ENCODE measurements around the gene WAS. TPM values are rescaled to one million over a fixed set of nuclear protein-coding genes. Genes with fewer than 3 reads are reported as not detected.
"Not testable (repeated sequence)": the region's sequence is repeated elsewhere in the genome, so short reads cannot be mapped to it uniquely, and the experiment has no call there.

Gene WAS
- total and polyA plus RNA-seq, 2 experiments from 2014 or later: 0.73 TPM; not detected in 1

DNA sequence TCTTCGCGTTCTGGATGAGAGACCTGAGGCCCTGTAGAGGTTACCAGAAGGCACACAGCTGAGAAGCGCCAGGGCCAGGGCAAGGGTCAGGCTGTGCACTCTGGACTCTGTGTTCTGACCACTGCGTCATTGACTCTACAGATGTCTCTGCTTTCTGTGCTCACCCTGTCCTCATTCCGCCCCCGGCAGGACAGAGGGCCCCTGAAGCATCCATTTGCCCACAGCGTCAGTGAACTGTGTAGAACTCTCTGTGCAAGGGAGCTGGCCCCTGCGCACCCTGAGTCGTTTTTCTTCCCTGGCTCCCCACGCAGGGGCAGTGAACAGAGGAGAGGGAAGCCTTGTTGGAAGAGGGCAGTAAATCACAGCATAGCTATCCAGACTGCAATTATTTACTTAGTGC lies 6.1 kb upstream of the WAS start:
- H3K4me2 ChIP-seq: peak overlapping the region; percentile 75
- H3K4me1 ChIP-seq (ENCODE audit: insufficient read depth): no peaks in the 10 kb centered on the region
- peak; percentile 39 for DNase-seq (ENCODE audit: low spot score)
- no peaks in the 10 kb centered on the region for H4K20me1 ChIP-seq (ENCODE audit: insufficient read depth, poor library complexity, severe bottlenecking)
- H3K36me3 ChIP-seq (replicated peaks; ENCODE audit: insufficient read depth, low read depth): no peaks in the 10 kb centered on the region
- 68% methylated on average over 10 of the region's 10 CpGs for WGBS (ENCODE audit: low lambda C conversion rate, missing lambda C conversion rate)
- H3K4me3 ChIP-seq: no peak overlapping the region
- H3K9me2 ChIP-seq (replicated peaks; ENCODE audit: insufficient read depth): no peaks in the 10 kb centered on the region
- peak overlapping the region; percentile 83 for H3K27ac ChIP-seq
- H3K27me3 ChIP-seq: no peaks in the 10 kb centered on the region
- no peaks in the 10 kb centered on the region for H3K9me3 ChIP-seq (ENCODE audit: low read depth)
- H2AFZ ChIP-seq: no peak overlapping the region
- H3K79me2 ChIP-seq: no peaks in the 10 kb centered on the region
- TF ChIP-seq, protein P1, sequence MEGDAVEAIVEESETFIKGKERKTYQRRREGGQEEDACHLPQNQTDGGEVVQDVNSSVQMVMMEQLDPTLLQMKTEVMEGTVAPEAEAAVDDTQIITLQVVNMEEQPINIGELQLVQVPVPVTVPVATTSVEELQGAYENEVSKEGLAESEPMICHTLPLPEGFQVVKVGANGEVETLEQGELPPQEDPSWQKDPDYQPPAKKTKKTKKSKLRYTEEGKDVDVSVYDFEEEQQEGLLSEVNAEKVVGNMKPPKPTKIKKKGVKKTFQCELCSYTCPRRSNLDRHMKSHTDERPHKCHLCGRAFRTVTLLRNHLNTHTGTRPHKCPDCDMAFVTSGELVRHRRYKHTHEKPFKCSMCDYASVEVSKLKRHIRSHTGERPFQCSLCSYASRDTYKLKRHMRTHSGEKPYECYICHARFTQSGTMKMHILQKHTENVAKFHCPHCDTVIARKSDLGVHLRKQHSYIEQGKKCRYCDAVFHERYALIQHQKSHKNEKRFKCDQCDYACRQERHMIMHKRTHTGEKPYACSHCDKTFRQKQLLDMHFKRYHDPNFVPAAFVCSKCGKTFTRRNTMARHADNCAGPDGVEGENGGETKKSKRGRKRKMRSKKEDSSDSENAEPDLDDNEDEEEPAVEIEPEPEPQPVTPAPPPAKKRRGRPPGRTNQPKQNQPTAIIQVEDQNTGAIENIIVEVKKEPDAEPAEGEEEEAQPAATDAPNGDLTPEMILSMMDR (IDR thresholded peaks at IDR 0.05; ENCODE audit: poor library complexity): no peak
- TF ChIP-seq EZH2phosphoT487 (IDR thresholded peaks at IDR 0.05; ENCODE audit: low read depth, severe bottlenecking, unreplicated experiment) (no peak), EZH2 (IDR thresholded peaks at IDR 0.05; ENCODE audit: borderline replicate concordance) (no peak)

DNA sequence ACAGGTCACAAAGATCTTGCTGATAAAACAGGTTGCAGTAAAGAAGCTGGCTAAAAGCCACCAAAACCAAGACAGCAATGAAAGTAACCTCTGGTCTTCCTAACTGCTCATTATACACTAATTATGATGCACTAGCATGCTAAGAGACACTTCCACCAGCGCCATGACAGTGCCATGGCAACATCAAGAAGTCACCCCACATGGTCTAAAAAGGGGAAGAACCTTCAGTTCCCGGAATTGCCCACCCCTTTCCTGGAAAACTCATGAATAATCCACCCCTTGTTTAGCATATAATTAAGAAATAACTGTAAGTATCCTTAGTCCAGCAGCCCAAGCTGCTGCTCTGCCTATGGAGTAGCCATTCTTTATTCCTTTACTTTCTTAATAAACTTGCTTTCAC lies 3.1 kb upstream of the WAS start:
- not testable (repeated sequence) for H2AFZ ChIP-seq; H3K27me3 ChIP-seq; H3K4me1 ChIP-seq (ENCODE audit: insufficient read depth); H3K4me2 ChIP-seq; H4K20me1 ChIP-seq (ENCODE audit: insufficient read depth, poor library complexity, severe bottlenecking); H3K79me2 ChIP-seq; H3K36me3 ChIP-seq (replicated peaks; ENCODE audit: insufficient read depth, low read depth); H3K9me3 ChIP-seq (ENCODE audit: low read depth); H3K9me2 ChIP-seq (replicated peaks; ENCODE audit: insufficient read depth); H3K4me3 ChIP-seq; DNase-seq (ENCODE audit: low spot score); H3K27ac ChIP-seq
- 45% methylated on average over 2 of the region's 2 CpGs for WGBS (ENCODE audit: low lambda C conversion rate, missing lambda C conversion rate)

DNA sequence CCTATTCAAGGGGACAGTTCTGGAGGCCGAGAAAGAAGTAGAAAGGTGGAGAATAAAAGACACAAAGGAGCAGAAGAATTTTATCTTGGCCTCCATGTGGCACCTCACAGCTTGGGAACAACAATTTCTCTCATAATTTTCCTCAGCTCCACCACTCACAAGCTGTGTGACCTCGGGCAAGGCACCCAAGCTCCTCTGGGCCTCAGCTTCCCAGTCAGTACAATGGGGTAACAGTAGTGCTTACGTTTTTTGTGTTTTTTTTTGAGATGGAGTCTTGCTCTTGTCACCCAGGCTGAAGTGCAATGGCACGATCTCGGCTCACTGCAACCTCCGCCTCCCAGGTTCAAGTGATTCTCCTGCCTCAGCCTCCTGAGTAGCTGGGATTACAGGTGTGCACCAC lies 2.7 kb upstream of the WAS start:
- H3K27me3 ChIP-seq; DNase-seq (ENCODE audit: low spot score); H3K36me3 ChIP-seq (replicated peaks; ENCODE audit: insufficient read depth, low read depth); H3K79me2 ChIP-seq; H3K4me3 ChIP-seq; H3K4me1 ChIP-seq (ENCODE audit: insufficient read depth); H4K20me1 ChIP-seq (ENCODE audit: insufficient read depth, poor library complexity, severe bottlenecking); H3K4me2 ChIP-seq; H2AFZ ChIP-seq; H3K27ac ChIP-seq; H3K9me3 ChIP-seq (ENCODE audit: low read depth); H3K9me2 ChIP-seq (replicated peaks; ENCODE audit: insufficient read depth): not testable (repeated sequence)
- WGBS (ENCODE audit: low lambda C conversion rate, missing lambda C conversion rate): 83% methylated on average over 6 of the region's 6 CpGs

DNA sequence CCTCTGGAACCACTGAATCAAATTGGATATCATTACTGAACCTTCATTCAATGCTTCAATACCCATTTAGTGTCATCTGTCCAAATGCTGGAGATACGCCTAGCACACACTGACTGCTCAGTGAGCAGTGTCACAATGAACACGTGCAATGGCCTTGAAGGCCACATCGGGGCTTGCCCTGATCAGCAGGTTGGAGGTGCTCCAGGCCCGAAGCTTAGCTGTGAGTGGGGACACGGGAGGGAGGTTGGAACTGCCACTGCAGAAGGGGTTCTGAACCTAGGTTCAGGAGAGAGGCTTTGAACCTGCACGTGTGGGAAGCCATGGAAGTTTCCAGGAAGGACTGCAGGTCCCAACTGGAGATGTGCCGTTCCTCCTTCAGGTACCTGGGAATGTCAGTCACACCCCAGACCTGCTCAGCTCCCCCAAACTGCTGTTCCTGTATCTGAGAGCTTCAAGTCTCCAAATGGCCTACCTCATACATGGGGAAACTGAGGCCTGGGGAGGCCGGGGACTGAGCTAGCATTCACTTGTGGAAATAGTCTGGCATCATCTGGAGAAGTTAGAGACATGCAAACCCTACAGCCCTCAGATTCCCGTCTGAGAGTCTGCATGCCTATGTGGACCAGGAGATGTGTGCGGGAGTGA lies 1.9 kb upstream of the WAS start:
- Histone ChIP-seq H2AFZ (no peak overlapping the region), H4K20me1 (ENCODE audit: insufficient read depth, poor library complexity, severe bottlenecking) (no peaks in the 10 kb centered on the region), H3K36me3 (replicated peaks; ENCODE audit: insufficient read depth, low read depth) (no peaks in the 10 kb centered on the region), H3K4me2 (no peak overlapping the region), H3K27me3 (no peaks in the 10 kb centered on the region), H3K79me2 (no peaks in the 10 kb centered on the region), H3K9me2 (replicated peaks; ENCODE audit: insufficient read depth) (no peaks in the 10 kb centered on the region), H3K9me3 (ENCODE audit: low read depth) (no peaks in the 10 kb centered on the region), H3K4me3 (no peak overlapping the region), H3K4me1 (ENCODE audit: insufficient read depth) (no peaks in the 10 kb centered on the region), H3K27ac (no peak overlapping the region)
- TF ChIP-seq EZH2phosphoT487 (IDR thresholded peaks at IDR 0.05; ENCODE audit: low read depth, severe bottlenecking, unreplicated experiment): no peak
- TF ChIP-seq EZH2 (IDR thresholded peaks at IDR 0.05; ENCODE audit: borderline replicate concordance): no peak
- TF ChIP-seq, protein P1 (IDR thresholded peaks at IDR 0.05; ENCODE audit: poor library complexity): no peak
- no peak for DNase-seq (ENCODE audit: low spot score)
- 78% methylated on average over 10 of the region's 10 CpGs for WGBS (ENCODE audit: low lambda C conversion rate, missing lambda C conversion rate)

DNA sequence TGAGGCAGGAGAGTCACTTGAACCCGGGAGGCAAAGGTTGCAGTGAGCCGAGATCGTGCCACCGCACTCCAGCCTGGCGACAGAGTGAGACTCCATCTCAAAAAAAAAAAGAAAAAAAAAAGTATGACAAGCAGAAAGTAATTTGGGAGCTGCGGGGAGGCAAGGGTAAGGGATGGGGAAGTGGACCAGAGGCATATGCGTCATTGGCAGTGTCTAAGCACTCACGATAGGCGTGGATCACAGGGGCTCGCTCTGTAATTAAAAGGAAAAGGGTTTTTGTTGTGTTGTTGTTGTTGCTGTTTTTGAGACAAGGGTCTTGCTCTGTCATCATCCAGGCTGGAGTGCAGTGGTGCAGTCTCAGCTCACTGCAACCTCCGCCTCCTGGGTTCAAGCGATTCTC lies 804 bp upstream of the WAS start:
- H3K36me3 ChIP-seq (replicated peaks; ENCODE audit: insufficient read depth, low read depth); H3K79me2 ChIP-seq; H3K4me2 ChIP-seq; H3K27ac ChIP-seq; H2AFZ ChIP-seq; H3K4me3 ChIP-seq; H3K9me2 ChIP-seq (replicated peaks; ENCODE audit: insufficient read depth); H3K27me3 ChIP-seq; H4K20me1 ChIP-seq (ENCODE audit: insufficient read depth, poor library complexity, severe bottlenecking); DNase-seq (ENCODE audit: low spot score); H3K9me3 ChIP-seq (ENCODE audit: low read depth); H3K4me1 ChIP-seq (ENCODE audit: insufficient read depth): not testable (repeated sequence)
- WGBS (ENCODE audit: low lambda C conversion rate, missing lambda C conversion rate): 87% methylated on average over 10 of the region's 12 CpGs
